Fibroblast of lung (primary cell): ENCODE measurements around the gene PRR19. TPM values are rescaled to one million over a fixed set of nuclear protein-coding genes. Genes with fewer than 3 reads are reported as not detected.
A peak's percentile ranks its signal among the peaks of the same experiment; 100 is the strongest.

Experiments used
- DNase-seq, 2 donors: peaks; one replicate each; pipeline versions ENCODE4 v3.0.0 to v3.0.0-alpha.2; 2010; ENCODE audit warnings: low read depth in 2 of 2
- H2AFZ ChIP-seq: 2 replicates; pipeline ENCODE4 v1.5.1; 2012; ENCODE audit warnings: low read length, control low read depth, inconsistent platforms
- H3K27ac ChIP-seq: 2 replicates; pipeline ENCODE4 v1.5.1; 2011; ENCODE audit warnings: low read length, control low read depth; ENCODE audit not compliant: insufficient read depth
- H3K27me3 ChIP-seq: 2 replicates; pipeline ENCODE4 v1.5.1; 2011; ENCODE audit warnings: mild to moderate bottlenecking, low read length; ENCODE audit not compliant: control insufficient read depth, insufficient read depth
- H3K36me3 ChIP-seq: 2 replicates; pipeline ENCODE4 v1.5.1; 2011; ENCODE audit warnings: low read length; ENCODE audit not compliant: control insufficient read depth, insufficient read depth
- H3K4me1 ChIP-seq: 2 replicates; pipeline ENCODE4 v1.5.1; 2011; ENCODE audit warnings: low read length; ENCODE audit not compliant: control insufficient read depth, insufficient read depth; ENCODE audit errors: extremely low read depth
- H3K4me2 ChIP-seq: 2 replicates; pipeline ENCODE4 v1.5.1; 2011; ENCODE audit warnings: low read length, control low read depth; ENCODE audit not compliant: insufficient read depth; ENCODE audit errors: extremely low read depth
- H3K4me3 ChIP-seq, 4 experiments: fragments of 200-600 bp in 1 of 4; sonication (generic) in 1 of 4; replicated peaks in 1 of 4; 2 replicates each; pipeline ENCODE4 v1.5.1; 2011 to 2016; ENCODE audit warnings: low read length in 4 of 4, low read depth in 3 of 4, mild to moderate bottlenecking in 3 of 4, control low read depth in 2 of 4, inconsistent platforms in 1 of 4, mixed read lengths in 1 of 4; ENCODE audit not compliant: insufficient read depth in 1 of 4; ENCODE audit errors: control extremely low read depth in 1 of 4
- H3K79me2 ChIP-seq: 2 replicates; pipeline ENCODE4 v1.5.1; 2012; ENCODE audit warnings: mild to moderate bottlenecking, low read length, inconsistent platforms; ENCODE audit not compliant: control insufficient read depth, insufficient read depth
- H3K9ac ChIP-seq: 2 replicates; pipeline ENCODE4 v1.5.1; 2011; ENCODE audit warnings: mild to moderate bottlenecking, low read length, control low read depth; ENCODE audit not compliant: insufficient read depth
- H3K9me3 ChIP-seq: 2 replicates; pipeline ENCODE4 v1.5.1; 2012; ENCODE audit warnings: low read depth, low read length; ENCODE audit not compliant: control insufficient read depth, insufficient read depth
- H4K20me1 ChIP-seq: 2 replicates; pipeline ENCODE4 v1.5.1; 2011; ENCODE audit warnings: low read length; ENCODE audit not compliant: control insufficient read depth, insufficient read depth; ENCODE audit errors: extremely low read depth
- CTCF ChIP-seq, 2 donors: IDR thresholded peaks in 1 of 2; conservative IDR thresholded peaks in 1 of 2; 1 replicate in 1 of 2; 2 replicates in 1 of 2; pipeline ENCODE4 v1.5.1; 2011 to 2012; ENCODE audit warnings: low read length in 2 of 2, control low read depth in 1 of 2, inconsistent platforms in 1 of 2, low read depth in 1 of 2, mild to moderate bottlenecking in 1 of 2
- EZH2 ChIP-seq: IDR thresholded peaks from 2 replicates; pipeline ENCODE4 v1.5.1; 2012; ENCODE audit warnings: low read length, control low read depth, mild to moderate bottlenecking; ENCODE audit errors: missing control alignments
- polyA plus RNA-seq, 2 donors: library from polyadenylated mRNA; depleted of rRNA in 1 of 2; stranded (reverse) in 1 of 2; unstranded in 1 of 2; fragments of >200 nt; gene quantifications; 2 replicates each; pipeline ENCODE4 v1.2.1, GENCODE V29; 2011 to 2012; ENCODE audit warnings: missing spikeins in 1 of 2
- total RNA-seq: library from RNA; depleted of rRNA; stranded (reverse); fragments of >200 nt; gene quantifications from 2 replicates; pipeline ENCODE4 v1.2.1, GENCODE V29; 2014

Gene PRR19
- total and polyA plus RNA-seq, 2 donors (not counting 1 experiment from before 2014, with no cell fraction given) = 0.17 to 0.39 TPM

GRCh38 chr19:42268142-42268703, 33.7 kb upstream of the PRR19 start:
- peak; percentile 98 to 99 for DNase-seq
- no peaks in the 10 kb centered on the region for H4K20me1 ChIP-seq
- peaks cover 13% of the 10 kb centered on the region for H3K36me3 ChIP-seq
- peak overlapping the region; percentile 98 for H3K27ac ChIP-seq
- H2AFZ ChIP-seq = peak overlapping the region; percentile 95
- peak overlapping the region; percentile 97 for H3K9ac ChIP-seq
- no peak for TF ChIP-seq CTCF (conservative IDR thresholded peaks at IDR 0.05 in 1 of 2, IDR thresholded peaks at IDR 0.05 in 1 of 2; ENCODE audit: low read depth in 1 of 2, low read length in 2 of 2)
- no peak for TF ChIP-seq EZH2
- H3K4me3 ChIP-seq = peak overlapping the region; percentile 71 to 89 (median 74)
- peaks cover 13% of the 10 kb centered on the region for H3K4me1 ChIP-seq
- H3K27me3 ChIP-seq = no peaks in the 10 kb centered on the region
- peaks cover 29% of the 10 kb centered on the region for H3K79me2 ChIP-seq
- no peaks in the 10 kb centered on the region for H3K9me3 ChIP-seq
- H3K4me2 ChIP-seq = peak overlapping the region; percentile 98

GRCh38 chr19:42268704-42269477, 33.0 kb upstream of the PRR19 start, which contains the start of gene CIC:
Gene CIC (plus strand): TSS chr19:42269252. CDS start chr19:42271784, 2,532 bp downstream.
- Histone ChIP-seq H4K20me1 (no peaks in the 10 kb centered on the region), H3K36me3 (peaks cover 18% of the 10 kb centered on the region), H3K9me3 (no peaks in the 10 kb centered on the region), H2AFZ (peak within 1 kb of the TSS; percentile 88), H3K4me3 (peak within 1 kb of the TSS; percentile 82 to 89 (median 84)), H3K4me2 (peak within 1 kb of the TSS; percentile 98), H3K27ac (peak within 1 kb of the TSS; percentile 98), H3K9ac (peak within 1 kb of the TSS; percentile 97), H3K27me3 (no peaks in the 10 kb centered on the region), H3K4me1 (peaks cover 13% of the 10 kb centered on the region), H3K79me2 (peaks cover 35% of the 10 kb centered on the region)
- peak; percentile 100 for DNase-seq
- no peak for TF ChIP-seq EZH2
- no peak for TF ChIP-seq CTCF (conservative IDR thresholded peaks at IDR 0.05 in 1 of 2, IDR thresholded peaks at IDR 0.05 in 1 of 2; ENCODE audit: low read depth in 1 of 2, low read length in 2 of 2)

- Histone ChIP-seq H3K4me1 (peaks cover 13% of the 10 kb centered on the region), H3K27ac (peak overlapping the region; percentile 97), H4K20me1 (no peaks in the 10 kb centered on the region), H3K9ac (peak overlapping the region; percentile 68), H3K79me2 (peaks cover 41% of the 10 kb centered on the region), H3K27me3 (no peaks in the 10 kb centered on the region), H3K4me2 (peak overlapping the region; percentile 96), H3K4me3 (peak overlapping the region; percentile 82 to 85 (median 84)), H2AFZ (no peak overlapping the region), H3K9me3 (no peaks in the 10 kb centered on the region), H3K36me3 (peaks cover 23% of the 10 kb centered on the region)
- no peak for DNase-seq
- TF ChIP-seq EZH2 (no peak), CTCF (conservative IDR thresholded peaks at IDR 0.05 in 1 of 2, IDR thresholded peaks at IDR 0.05 in 1 of 2; ENCODE audit: low read depth in 1 of 2, low read length in 2 of 2) (no peak)
Observed at GRCh38 chr19:42269478-42270345, 32.2 kb upstream of the PRR19 start.
